Choroid plexus epithelial cell (primary cell): ENCODE data around the gene LHX3.

Experiments used
- DNase-seq: peaks from one replicate; pipeline ENCODE4 v3.0.0-alpha.2; 2010; ENCODE audit warnings: low read depth
- H3K4me3 ChIP-seq: 2 replicates; pipeline ENCODE4 v1.5.1; 2011; ENCODE audit warnings: low read depth, mild to moderate bottlenecking, control low read depth, low read length, moderate library complexity
- TF ChIP-seq, protein P1 (sequence below): conservative IDR thresholded peaks from 2 replicates; pipeline ENCODE4 v1.5.1; 2011; ENCODE audit warnings: low read depth, mild to moderate bottlenecking, control low read depth, inconsistent platforms, low read length, moderate library complexity

Gene LHX3

GRCh38 chr9:136179761-136180160 lies 25.2 kb downstream of the LHX3 start:
- H3K4me3 ChIP-seq, result no peak overlapping the region
- no peak for DNase-seq
- TF ChIP-seq, protein P1, sequence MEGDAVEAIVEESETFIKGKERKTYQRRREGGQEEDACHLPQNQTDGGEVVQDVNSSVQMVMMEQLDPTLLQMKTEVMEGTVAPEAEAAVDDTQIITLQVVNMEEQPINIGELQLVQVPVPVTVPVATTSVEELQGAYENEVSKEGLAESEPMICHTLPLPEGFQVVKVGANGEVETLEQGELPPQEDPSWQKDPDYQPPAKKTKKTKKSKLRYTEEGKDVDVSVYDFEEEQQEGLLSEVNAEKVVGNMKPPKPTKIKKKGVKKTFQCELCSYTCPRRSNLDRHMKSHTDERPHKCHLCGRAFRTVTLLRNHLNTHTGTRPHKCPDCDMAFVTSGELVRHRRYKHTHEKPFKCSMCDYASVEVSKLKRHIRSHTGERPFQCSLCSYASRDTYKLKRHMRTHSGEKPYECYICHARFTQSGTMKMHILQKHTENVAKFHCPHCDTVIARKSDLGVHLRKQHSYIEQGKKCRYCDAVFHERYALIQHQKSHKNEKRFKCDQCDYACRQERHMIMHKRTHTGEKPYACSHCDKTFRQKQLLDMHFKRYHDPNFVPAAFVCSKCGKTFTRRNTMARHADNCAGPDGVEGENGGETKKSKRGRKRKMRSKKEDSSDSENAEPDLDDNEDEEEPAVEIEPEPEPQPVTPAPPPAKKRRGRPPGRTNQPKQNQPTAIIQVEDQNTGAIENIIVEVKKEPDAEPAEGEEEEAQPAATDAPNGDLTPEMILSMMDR, result no peak

DNA sequence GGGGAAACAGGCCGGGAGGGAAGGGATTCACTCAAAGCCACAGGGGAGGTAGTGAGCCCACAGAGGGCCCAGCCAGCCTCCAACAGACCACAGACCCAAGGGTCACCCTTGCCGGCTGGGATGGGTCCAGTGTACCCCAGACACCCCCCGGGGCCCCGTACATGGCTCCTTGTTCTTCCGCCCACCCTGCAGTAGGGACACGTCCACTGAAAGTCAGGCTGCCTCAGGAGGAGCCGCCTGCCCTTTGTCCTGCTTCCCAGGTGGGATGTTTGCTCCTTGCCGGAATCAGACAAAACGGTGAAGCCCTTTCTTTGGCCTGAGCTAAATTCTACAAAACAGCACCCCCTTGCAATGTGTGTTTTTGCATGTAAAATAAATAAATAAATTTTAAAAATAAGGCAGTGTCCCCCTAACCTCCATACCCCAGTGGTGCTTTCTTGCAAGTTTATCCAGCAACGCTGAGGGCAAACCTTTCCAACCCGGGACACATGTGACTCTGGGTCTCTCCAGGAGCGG lies 25.8 kb downstream of the LHX3 start:
- H3K4me3 ChIP-seq, result no peak overlapping the region
- no peak for DNase-seq
- TF ChIP-seq, protein P1, result no peak

- DNase-seq, result no peak
- no peak overlapping the region for H3K4me3 ChIP-seq
- TF ChIP-seq, protein P1, result no peak
Observed at GRCh38 chr9:136178773-136179075, 26.2 kb downstream of the LHX3 start.

DNA sequence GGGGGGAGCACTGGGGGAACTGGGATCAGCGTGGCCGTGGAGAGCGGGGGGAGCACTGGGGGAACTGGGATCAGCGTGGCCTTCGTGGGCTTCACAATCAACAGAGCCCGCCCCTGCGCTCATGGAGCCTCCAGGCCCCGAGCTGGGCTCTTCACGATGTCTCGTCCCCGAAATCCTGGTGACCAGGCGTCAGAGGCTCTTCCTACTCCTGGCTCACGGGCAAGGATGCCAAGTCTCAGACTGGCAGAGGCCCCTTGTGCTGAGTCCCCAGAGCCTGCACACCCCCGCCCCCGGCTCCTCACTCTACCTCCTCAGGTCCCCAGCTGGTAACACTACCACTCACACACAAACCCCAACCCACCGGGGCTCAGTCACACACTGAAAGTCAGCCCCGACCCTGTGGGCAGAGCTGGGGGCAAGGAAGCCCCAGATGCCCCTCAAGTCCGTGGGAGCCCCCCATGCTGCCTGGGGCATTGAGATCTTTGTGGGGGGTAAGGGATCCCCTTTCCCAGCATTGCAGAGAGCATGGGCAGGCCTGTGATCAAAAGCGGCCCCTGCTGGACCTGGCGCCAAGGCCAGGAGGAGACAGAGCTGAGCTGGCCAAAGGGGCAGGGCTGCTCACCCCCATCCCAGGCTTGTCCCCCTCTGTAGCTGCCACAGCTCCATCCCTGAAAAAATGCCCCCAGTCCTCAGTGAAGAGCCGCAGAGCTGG lies 26.7 kb downstream of the LHX3 start:
- DNase-seq, result no peak
- H3K4me3 ChIP-seq, result no peak overlapping the region
- TF ChIP-seq, protein P1, result no peak

DNA sequence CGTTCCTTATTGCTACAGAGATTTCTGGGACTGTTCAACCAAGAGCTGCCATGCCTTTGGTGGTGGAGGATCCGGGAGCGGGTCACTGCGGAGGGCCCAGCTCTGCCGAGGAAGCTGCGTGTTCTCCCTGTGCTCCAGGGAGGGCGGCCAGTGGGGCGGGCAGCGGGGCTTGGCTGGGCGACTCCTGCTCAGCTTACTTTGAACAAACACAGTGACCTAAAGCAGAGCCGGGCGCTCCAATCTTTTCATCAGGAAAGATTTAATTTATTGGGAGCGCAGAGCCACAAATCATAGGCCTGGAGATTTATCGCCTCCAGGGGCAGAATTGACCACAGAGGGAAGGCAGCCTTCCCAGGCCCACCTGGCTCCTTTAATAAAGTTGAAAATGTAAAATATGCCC lies 27.7 kb downstream of the LHX3 start:
- TF ChIP-seq, protein P1, result no peak
- DNase-seq, result no peak
- H3K4me3 ChIP-seq, result no peak overlapping the region

GRCh38 chr9:136175616-136176197 lies 29.2 kb downstream of the LHX3 start:
- DNase-seq, result no peak
- TF ChIP-seq, protein P1, result no peak
- no peak overlapping the region for H3K4me3 ChIP-seq
